Measurements from ENCODE around the gene ZNF414. TPM values are rescaled to one million over a fixed set of nuclear protein-coding genes. Genes with fewer than 3 reads are reported as not detected.

The ZNF414 gene
- total and polyA plus RNA-seq, 9 of the 15 experiments (the other 6 are each of a cell fraction or from before 2014, with no cell fraction given) = 0.03 to 27.2 (median 2.2) TPM; not detected in 2

DNA sequence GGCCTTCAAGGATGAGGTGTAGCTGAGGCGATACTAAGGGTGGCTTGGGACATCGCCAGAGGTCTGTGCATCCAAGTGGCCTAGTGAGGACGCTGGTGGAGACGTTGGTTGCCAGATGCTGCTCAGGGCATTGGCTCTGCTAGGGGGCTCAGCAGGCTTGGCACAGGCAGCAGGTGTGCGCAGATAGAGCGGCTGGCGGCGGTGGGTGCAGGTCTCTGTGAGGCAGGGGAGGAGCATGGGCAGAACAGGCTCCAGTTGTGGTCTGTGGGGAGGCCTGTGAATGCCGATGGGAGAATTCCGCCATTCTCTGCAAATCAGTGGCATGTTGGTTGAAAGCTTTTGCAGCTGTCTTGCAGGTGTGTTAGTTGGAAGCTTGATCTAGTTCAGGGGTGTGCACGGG lies 32.8 kb downstream of the ZNF414 start:
- FAIRE-seq (no peak), ATAC-seq (no peak), DNase-seq (ENCODE audit: extremely low read depth in 1 of 4, low spot score in 3 of 4) (no peak)
- 0 out of 4 replicates have a peak overlapping the region, but pooled peaks of 1 of the 2 experiments have one; percentile 40 for H3K9ac ChIP-seq (ENCODE audit: insufficient read depth in 1 of 2, low read depth in 2 of 2, low read length in 2 of 2)
- TF ChIP-seq, protein P1, sequence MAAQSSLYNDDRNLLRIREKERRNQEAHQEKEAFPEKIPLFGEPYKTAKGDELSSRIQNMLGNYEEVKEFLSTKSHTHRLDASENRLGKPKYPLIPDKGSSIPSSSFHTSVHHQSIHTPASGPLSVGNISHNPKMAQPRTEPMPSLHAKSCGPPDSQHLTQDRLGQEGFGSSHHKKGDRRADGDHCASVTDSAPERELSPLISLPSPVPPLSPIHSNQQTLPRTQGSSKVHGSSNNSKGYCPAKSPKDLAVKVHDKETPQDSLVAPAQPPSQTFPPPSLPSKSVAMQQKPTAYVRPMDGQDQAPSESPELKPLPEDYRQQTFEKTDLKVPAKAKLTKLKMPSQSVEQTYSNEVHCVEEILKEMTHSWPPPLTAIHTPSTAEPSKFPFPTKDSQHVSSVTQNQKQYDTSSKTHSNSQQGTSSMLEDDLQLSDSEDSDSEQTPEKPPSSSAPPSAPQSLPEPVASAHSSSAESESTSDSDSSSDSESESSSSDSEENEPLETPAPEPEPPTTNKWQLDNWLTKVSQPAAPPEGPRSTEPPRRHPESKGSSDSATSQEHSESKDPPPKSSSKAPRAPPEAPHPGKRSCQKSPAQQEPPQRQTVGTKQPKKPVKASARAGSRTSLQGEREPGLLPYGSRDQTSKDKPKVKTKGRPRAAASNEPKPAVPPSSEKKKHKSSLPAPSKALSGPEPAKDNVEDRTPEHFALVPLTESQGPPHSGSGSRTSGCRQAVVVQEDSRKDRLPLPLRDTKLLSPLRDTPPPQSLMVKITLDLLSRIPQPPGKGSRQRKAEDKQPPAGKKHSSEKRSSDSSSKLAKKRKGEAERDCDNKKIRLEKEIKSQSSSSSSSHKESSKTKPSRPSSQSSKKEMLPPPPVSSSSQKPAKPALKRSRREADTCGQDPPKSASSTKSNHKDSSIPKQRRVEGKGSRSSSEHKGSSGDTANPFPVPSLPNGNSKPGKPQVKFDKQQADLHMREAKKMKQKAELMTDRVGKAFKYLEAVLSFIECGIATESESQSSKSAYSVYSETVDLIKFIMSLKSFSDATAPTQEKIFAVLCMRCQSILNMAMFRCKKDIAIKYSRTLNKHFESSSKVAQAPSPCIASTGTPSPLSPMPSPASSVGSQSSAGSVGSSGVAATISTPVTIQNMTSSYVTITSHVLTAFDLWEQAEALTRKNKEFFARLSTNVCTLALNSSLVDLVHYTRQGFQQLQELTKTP (IDR thresholded peaks at IDR 0.05; ENCODE audit: low read depth in 1 of 2, partially characterized antibody in 2 of 2) = no peak
- peak; percentile 47; the same call in 1 of the 2 replicates for TF ChIP-seq POLR2G (IDR thresholded peaks at IDR 0.05; ENCODE audit: low read depth, low read length)
- TF ChIP-seq, protein P2, sequence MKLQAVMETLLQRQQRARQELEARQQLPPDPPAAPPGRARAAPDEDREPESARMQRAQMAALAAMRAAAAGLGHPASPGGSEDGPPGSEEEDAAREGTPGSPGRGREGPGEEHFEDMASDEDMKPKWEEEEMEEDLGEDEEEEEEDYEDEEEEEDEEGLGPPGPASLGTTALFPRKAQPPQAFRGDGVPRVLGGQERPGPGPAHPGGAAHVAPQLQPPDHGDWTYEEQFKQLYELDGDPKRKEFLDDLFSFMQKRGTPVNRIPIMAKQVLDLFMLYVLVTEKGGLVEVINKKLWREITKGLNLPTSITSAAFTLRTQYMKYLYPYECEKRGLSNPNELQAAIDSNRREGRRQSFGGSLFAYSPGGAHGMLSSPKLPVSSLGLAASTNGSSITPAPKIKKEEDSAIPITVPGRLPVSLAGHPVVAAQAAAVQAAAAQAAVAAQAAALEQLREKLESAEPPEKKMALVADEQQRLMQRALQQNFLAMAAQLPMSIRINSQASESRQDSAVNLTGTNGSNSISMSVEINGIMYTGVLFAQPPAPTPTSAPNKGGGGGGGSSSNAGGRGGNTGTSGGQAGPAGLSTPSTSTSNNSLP (IDR thresholded peaks at IDR 0.05; ENCODE audit: borderline replicate concordance, low read depth, low read length) = no peak
- TF ChIP-seq, protein P3, sequence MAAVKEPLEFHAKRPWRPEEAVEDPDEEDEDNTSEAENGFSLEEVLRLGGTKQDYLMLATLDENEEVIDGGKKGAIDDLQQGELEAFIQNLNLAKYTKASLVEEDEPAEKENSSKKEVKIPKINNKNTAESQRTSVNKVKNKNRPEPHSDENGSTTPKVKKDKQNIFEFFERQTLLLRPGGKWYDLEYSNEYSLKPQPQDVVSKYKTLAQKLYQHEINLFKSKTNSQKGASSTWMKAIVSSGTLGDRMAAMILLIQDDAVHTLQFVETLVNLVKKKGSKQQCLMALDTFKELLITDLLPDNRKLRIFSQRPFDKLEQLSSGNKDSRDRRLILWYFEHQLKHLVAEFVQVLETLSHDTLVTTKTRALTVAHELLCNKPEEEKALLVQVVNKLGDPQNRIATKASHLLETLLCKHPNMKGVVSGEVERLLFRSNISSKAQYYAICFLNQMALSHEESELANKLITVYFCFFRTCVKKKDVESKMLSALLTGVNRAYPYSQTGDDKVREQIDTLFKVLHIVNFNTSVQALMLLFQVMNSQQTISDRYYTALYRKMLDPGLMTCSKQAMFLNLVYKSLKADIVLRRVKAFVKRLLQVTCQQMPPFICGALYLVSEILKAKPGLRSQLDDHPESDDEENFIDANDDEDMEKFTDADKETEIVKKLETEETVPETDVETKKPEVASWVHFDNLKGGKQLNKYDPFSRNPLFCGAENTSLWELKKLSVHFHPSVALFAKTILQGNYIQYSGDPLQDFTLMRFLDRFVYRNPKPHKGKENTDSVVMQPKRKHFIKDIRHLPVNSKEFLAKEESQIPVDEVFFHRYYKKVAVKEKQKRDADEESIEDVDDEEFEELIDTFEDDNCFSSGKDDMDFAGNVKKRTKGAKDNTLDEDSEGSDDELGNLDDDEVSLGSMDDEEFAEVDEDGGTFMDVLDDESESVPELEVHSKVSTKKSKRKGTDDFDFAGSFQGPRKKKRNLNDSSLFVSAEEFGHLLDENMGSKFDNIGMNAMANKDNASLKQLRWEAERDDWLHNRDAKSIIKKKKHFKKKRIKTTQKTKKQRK (IDR thresholded peaks at IDR 0.05; ENCODE audit: borderline replicate concordance, low read depth, low read length) = no peak
- no peaks in the 10 kb centered on the region for H3K9me1 ChIP-seq (ENCODE audit: control insufficient read depth, insufficient read depth, low read length)
- no peak overlapping the region for H3K27ac ChIP-seq (ENCODE audit: extremely low read depth, low read depth, low read length)
- no peak overlapping the region for H2AFZ ChIP-seq (ENCODE audit: low read depth, low read length)
- ChIA-PET POLR2A (interaction anchor here (1.0 to 1.1 kb wide), 2 partner anchors 9 to 17 kb away, joined by 3 to 8 read pairs; no protein-coding TSS in a partner anchor), CTCF (ENCODE audit: low intra/inter-chr PET ratio) (no interaction called here)
- H3K4me1 ChIP-seq (replicated peaks in 1 of 2; ENCODE audit: control insufficient read depth in 2 of 2, insufficient read depth in 2 of 2, low read length in 2 of 2) = peaks cover 0 to 12% of the 10 kb centered on the region in 2 experiments; a peak in 1 of 5 replicates
- no TSS peak for BruUV-seq (replicated peaks)
- H3K9me3 ChIP-seq (replicated peaks; ENCODE audit: control insufficient read depth, insufficient read depth, low read depth, low read length) = no peaks in the 10 kb centered on the region
- 87% methylated on average over 11 of the region's 11 CpGs for WGBS (ENCODE audit: insufficient coverage, low coverage, missing lambda C conversion rate)
- H3K79me2 ChIP-seq (ENCODE audit: control insufficient read depth, insufficient read depth, low read length) = peaks cover 54% of the 10 kb centered on the region
- H3K4me2 ChIP-seq (ENCODE audit: insufficient read depth, low read length) = no peak overlapping the region
- intact Hi-C loops (cut with micrococcal nuclease) (no loop called here), in situ Hi-C loops (cut with MboI) (no loop called here)
- no peaks in the 10 kb centered on the region for H3K27me3 ChIP-seq (ENCODE audit: control insufficient read depth in 2 of 2, insufficient read depth in 2 of 2, low read length in 2 of 2)
- H3K4me3 ChIP-seq = no peak overlapping the region
- H3K36me3 ChIP-seq (ENCODE audit: control insufficient read depth, insufficient read depth, low read length) = peaks cover 90% of the 10 kb centered on the region
- H4K20me1 ChIP-seq (replicated peaks; ENCODE audit: control insufficient read depth, insufficient read depth, low read length) = peaks cover 12% of the 10 kb centered on the region

Data from K562 (cell line).